Upper lobe of right lung (tissue), 1 donor: ENCODE measurements around the gene C1QTNF1. TPM values are rescaled to one million over a fixed set of nuclear protein-coding genes. Genes with fewer than 3 reads are reported as not detected.

Source experiments
- ATAC-seq: fragments of 200-7000 bp; cut with Tn5 transposase; one replicate; pipeline ENCODE4 v1.9.1; 2020; ENCODE audit warnings: mild to moderate bottlenecking, moderate library complexity
- DNase-seq: peaks from one replicate; pipeline ENCODE4 v3.0.0-alpha.2; 2020
- H3K27ac ChIP-seq: fragments of 200-600 bp; one replicate; pipeline ENCODE4 v1.8.0; 2022
- H3K27me3 ChIP-seq: fragments of 200-600 bp; one replicate; pipeline ENCODE4 v1.8.0; 2022; ENCODE audit warnings: mild to moderate bottlenecking
- H3K36me3 ChIP-seq: fragments of 200-600 bp; one replicate; pipeline ENCODE4 v1.8.0; 2022
- H3K4me1 ChIP-seq: fragments of 200-600 bp; one replicate; pipeline ENCODE4 v1.8.0; 2022
- H3K4me3 ChIP-seq: fragments of 200-600 bp; one replicate; pipeline ENCODE4 v1.8.0; 2022; ENCODE audit warnings: mild to moderate bottlenecking
- H3K9me3 ChIP-seq: fragments of 200-600 bp; one replicate; pipeline ENCODE4 v1.8.0; 2022
- intact Hi-C: fragments of 100-400 bp; cut with DNase I; formaldehyde crosslinking; loops from one replicate; pipeline ENCODE4 v1.11.0; 2022
- total RNA-seq: library from RNA; stranded (reverse); fragmentation: NEBNext Ultra II Directional; extraction: Animal tissue kit (Norgen Biotek cat#: 25700); gene quantifications from one replicate; pipeline ENCODE4 v1.2.1, GENCODE V29; 2021
- TF ChIP-seq, protein P1 (sequence below): fragments of 200-600 bp; IDR thresholded peaks from one replicate; pipeline ENCODE4 v1.8.0; 2022; ENCODE audit warnings: antibody characterized with exemption
- donor health status: DM: no; HTN: yes; CAD: no; lungs with severe emphysema.

The C1QTNF1 gene
- total RNA-seq, 1 donor from 2014 or later, result 28.3 TPM

DNA sequence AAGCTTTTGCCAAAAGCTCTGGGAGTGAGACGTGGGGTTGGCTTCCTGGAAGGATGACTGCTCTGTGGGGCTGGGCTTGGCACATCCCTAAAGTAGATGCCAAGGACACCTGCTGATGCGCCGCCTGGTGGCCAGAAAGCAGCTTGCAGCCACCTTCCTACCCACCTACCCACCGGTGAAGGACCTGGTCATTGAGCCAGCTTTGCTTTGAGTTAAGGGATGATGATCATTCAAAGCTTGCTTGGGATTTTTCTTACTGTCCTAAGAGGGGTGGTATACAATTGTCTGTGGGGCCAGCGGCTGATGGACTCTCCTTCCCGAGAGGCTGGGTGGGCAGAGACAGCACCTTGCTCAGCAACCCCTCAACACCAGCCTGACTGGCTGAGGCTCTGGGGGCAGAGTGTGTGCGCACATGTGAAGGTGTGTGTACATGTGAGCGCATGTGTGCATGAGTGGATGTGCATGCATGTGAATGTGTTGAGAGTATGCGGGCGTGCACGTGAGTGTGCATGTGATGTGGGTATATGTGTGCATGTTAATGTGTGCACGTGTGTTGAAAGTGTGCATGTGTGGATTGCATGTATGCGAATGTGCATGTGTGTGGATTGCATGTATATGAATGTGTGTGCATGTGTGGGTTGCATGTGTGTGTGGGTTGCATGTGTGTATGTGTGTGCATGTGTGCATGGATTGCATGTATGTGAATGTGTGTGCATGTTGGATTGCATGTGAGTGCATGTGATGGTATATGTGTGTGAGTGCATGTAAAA is 18.6 kb downstream of the C1QTNF1 start:
- peak; percentile 89 for DNase-seq
- ATAC-seq, result peak; percentile 79
- H3K36me3 ChIP-seq, result no peaks in the 10 kb centered on the region
- H3K4me3 ChIP-seq, result no peak overlapping the region
- intact Hi-C loops, result no loop called here
- no peaks in the 10 kb centered on the region for H3K4me1 ChIP-seq
- no peak overlapping the region for H3K27ac ChIP-seq
- H3K27me3 ChIP-seq, result no peaks in the 10 kb centered on the region
- H3K9me3 ChIP-seq, result no peaks in the 10 kb centered on the region
- TF ChIP-seq, protein P1, sequence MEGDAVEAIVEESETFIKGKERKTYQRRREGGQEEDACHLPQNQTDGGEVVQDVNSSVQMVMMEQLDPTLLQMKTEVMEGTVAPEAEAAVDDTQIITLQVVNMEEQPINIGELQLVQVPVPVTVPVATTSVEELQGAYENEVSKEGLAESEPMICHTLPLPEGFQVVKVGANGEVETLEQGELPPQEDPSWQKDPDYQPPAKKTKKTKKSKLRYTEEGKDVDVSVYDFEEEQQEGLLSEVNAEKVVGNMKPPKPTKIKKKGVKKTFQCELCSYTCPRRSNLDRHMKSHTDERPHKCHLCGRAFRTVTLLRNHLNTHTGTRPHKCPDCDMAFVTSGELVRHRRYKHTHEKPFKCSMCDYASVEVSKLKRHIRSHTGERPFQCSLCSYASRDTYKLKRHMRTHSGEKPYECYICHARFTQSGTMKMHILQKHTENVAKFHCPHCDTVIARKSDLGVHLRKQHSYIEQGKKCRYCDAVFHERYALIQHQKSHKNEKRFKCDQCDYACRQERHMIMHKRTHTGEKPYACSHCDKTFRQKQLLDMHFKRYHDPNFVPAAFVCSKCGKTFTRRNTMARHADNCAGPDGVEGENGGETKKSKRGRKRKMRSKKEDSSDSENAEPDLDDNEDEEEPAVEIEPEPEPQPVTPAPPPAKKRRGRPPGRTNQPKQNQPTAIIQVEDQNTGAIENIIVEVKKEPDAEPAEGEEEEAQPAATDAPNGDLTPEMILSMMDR, result peak; percentile 90

DNA sequence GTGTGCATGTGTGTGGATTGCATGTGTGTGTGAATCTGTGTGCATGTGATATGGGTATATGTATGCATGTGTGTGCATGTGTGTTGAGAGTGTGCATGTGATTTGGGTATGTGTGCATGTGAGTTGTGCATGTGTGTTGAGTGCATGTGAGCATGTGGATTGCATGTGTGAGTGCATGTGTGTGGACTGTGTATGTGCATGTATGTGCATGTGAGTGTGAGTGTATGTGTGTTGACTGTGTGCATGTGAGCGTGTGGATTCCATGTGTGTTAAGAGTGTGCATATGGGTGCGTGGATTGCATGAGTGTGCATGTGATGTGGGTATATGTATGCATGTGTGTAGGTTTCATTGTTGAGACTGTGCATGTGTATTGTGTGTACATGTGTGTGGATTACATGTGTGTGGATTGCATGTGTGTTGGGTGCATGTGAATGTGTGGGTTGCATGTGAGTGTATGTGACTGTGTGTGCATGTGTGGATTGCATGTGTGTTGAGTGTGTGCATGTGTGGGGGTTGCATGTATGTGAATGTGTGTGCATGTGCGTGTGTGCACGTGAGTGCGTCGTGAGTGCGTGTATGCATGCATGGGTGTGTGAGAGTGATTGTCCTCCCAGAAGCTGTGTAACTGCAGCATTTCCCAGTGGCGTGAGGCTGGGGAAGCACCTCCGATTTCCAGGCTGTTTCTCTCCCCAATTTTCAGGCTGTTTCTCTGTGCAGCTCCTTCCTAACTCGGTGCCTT is 19.4 kb downstream of the C1QTNF1 start:
- H3K27me3 ChIP-seq, result no peaks in the 10 kb centered on the region
- H3K9me3 ChIP-seq, result no peaks in the 10 kb centered on the region
- TF ChIP-seq, protein P1, result no peak
- H3K4me3 ChIP-seq, result no peak overlapping the region
- intact Hi-C loops, result no loop called here
- no peak overlapping the region for H3K27ac ChIP-seq
- peak; percentile 39 for DNase-seq
- no peak for ATAC-seq
- H3K36me3 ChIP-seq, result peaks cover 4% of the 10 kb centered on the region
- H3K4me1 ChIP-seq, result no peaks in the 10 kb centered on the region

DNA sequence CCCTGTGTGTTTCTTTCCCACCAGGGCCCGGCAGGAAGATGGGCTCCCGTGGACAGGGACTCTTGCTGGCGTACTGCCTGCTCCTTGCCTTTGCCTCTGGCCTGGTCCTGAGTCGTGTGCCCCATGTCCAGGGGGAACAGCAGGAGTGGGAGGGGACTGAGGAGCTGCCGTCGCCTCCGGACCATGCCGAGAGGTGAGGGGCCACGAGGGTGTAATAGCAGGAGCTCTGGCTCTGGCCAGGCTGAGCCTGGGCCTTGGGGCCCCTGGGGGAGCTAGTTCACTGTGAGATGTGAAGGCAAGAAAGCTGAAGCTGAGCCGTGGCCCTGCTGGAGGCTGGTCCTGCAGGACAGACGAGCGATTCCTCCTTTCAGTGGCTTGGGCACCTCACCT is 20.0 kb downstream of the C1QTNF1 start:
- ATAC-seq, result no peak
- Histone ChIP-seq H3K36me3 (peaks cover 4% of the 10 kb centered on the region), H3K27ac (no peak overlapping the region), H3K9me3 (no peaks in the 10 kb centered on the region), H3K27me3 (no peaks in the 10 kb centered on the region), H3K4me1 (no peaks in the 10 kb centered on the region), H3K4me3 (no peak overlapping the region)
- intact Hi-C loops, result no loop called here
- TF ChIP-seq, protein P1, result no peak
- peak; percentile 61 for DNase-seq

DNA sequence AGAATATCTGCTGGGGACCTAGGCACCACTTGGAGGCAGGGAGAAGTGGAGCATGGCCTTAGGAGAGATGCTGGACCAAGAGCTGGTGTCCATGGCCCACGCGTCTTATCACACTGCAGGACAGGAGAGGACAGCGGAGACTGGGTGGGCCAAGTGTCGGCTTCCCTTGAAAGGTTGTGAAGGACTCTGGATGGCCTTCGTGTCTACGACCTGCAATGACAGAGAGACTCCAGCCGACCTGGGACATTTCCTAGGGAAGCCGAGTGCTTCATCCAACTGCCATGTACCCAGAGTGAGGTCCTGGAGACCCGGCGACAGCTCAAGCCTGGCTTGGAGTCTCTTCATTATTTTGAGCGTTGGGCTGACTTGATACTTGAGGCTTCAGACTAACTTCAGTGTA is 20.5 kb downstream of the C1QTNF1 start:
- DNase-seq (peak; percentile 31), ATAC-seq (no peak)
- intact Hi-C loops, result no loop called here
- H3K27ac ChIP-seq, result no peak overlapping the region
- H3K9me3 ChIP-seq, result no peaks in the 10 kb centered on the region
- H3K4me3 ChIP-seq, result no peak overlapping the region
- H3K36me3 ChIP-seq, result peaks cover 4% of the 10 kb centered on the region
- TF ChIP-seq, protein P1, result no peak
- H3K4me1 ChIP-seq, result no peaks in the 10 kb centered on the region
- no peaks in the 10 kb centered on the region for H3K27me3 ChIP-seq

DNA sequence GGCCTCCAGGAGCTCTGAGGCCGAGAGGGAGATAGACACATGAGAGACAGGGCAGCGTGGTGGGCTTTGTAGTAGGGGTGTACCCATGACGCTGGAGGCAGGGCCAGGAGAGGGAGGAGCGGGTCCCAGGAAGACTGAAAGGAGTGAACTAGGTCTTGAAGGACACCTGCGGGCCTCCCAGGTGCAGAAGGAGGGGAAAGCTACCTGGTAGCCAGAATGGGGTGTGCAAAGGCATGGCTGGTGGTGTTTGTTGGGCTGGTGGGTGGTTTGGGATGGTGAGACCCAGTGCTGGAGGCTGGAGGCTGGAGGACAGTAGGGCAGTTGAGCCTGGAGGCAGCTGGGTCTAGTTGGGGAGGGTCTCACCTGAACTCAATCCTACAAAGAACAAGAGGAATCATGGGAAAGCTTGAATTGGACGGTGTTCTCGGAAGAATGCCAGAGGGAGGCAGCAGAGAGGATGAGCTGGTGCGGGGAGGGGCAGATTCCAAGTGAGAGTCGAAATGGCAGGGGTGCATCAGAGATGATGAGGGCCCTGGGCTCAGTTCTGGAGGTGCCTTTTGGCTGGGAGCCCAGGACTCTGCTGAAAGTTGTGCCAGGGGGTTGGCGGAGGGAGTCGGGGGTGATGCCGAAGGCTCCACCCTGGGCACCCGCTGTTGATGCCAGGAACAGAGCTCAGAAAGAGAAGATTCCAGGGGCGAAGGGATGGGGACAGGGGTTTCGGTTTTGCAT is 21.2 kb downstream of the C1QTNF1 start:
- Histone ChIP-seq H3K4me3 (no peak overlapping the region), H3K36me3 (peaks cover 4% of the 10 kb centered on the region), H3K27ac (no peak overlapping the region), H3K9me3 (no peaks in the 10 kb centered on the region), H3K4me1 (no peaks in the 10 kb centered on the region), H3K27me3 (no peaks in the 10 kb centered on the region)
- no peak for ATAC-seq
- peak; percentile 63 for DNase-seq
- TF ChIP-seq, protein P1, result no peak
- intact Hi-C loops, result loop anchor here (5.0 kb wide), 1 partner anchor 37 kb away; no protein-coding TSS in a partner anchor
